ENCODE results near the gene SPATA9.

DNA sequence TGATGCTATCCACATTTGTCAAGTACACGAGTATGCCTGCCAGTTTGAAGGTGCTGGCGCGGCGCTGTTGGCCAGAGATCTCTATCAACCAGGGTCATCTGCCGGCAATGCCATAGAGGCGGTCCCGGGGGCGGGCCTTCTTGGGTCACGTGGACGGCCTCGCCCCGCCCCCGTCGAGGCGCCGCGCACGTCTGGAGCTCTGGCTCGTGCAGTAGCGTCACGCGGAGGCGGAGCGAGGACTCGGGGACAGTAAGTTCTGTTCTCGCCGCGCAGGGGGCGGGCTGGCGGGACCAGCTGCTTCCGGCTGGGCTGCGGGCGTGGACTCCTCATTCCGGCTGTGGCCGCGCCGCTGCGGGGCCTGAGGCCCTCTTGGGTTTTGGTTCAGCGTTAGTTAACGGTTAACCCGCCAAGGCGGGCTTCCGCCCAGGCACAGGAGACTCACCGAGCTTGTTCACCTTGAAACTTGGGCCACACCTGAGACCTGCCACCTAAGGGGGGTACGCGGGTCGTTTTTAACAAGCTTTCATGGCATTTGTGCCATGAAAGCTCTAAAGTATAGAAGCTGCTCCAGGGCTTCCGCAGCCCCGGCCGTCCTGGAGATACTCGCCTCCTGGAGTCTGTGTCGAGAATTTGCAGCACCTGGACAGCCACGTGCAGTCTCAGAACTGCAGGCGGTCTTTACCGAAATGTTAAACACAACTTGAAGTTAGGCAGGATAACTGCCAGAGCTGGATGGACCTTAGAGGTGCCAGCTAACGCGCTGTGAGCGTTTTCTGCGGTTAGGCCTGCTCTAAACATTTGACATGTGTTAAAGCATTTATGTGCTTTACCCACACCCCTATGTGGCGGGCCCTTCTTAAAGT is 36.0 kb downstream of the SPATA9 start, which contains the start of gene RFESD:
- TF ChIP-seq, protein P1, sequence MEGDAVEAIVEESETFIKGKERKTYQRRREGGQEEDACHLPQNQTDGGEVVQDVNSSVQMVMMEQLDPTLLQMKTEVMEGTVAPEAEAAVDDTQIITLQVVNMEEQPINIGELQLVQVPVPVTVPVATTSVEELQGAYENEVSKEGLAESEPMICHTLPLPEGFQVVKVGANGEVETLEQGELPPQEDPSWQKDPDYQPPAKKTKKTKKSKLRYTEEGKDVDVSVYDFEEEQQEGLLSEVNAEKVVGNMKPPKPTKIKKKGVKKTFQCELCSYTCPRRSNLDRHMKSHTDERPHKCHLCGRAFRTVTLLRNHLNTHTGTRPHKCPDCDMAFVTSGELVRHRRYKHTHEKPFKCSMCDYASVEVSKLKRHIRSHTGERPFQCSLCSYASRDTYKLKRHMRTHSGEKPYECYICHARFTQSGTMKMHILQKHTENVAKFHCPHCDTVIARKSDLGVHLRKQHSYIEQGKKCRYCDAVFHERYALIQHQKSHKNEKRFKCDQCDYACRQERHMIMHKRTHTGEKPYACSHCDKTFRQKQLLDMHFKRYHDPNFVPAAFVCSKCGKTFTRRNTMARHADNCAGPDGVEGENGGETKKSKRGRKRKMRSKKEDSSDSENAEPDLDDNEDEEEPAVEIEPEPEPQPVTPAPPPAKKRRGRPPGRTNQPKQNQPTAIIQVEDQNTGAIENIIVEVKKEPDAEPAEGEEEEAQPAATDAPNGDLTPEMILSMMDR (conservative IDR thresholded peaks at IDR 0.05; ENCODE audit: low read length): 0 out of 2 replicates have a peak, but pooled peaks have one; percentile 33
- TF ChIP-seq EZH2phosphoT487 (IDR thresholded peaks at IDR 0.05; ENCODE audit: borderline replicate concordance, low read depth, low read length): no peak
